GM21528 (cell line): ENCODE measurements around the gene MRPL58.

Experiments used
- ATAC-seq: cut with Tn5 transposase; IDR thresholded peaks from one replicate; pipeline ENCODE4 v1.9.1; 2021; ENCODE audit warnings: mild to moderate bottlenecking, moderate library complexity; ENCODE audit not compliant: unreplicated experiment, low FRiP score

The MRPL58 gene

DNA sequence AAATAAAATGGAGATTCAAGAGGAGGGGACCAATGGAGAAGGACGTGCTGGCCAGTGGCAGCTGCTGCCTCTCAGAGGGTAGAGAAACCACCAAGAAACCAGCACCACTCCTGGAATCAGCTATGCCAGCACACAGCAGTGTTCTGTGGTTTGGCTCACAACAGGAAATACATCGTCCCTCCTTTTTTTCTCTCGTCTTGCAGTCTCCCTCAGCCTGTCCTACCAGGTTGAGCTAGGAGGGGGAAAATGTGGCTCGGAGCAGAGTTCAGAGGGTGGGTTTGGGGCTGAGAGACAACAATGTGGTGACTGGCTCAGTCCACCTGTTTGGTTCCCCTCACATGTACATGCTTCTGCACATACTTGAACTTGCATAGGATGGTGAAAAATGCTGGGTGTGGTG, 55.4 kb downstream of the MRPL58 start:
- ATAC-seq, result no peak

GRCh38 chr17:75068750-75069149, 56.3 kb downstream of the MRPL58 start:
- no peak for ATAC-seq

- ATAC-seq, result no peak
Observed at GRCh38 chr17:75069783-75070182, 57.3 kb downstream of the MRPL58 start.
